ELR (cell line): ENCODE measurements around the gene PAGE2B.
A peak's percentile ranks its signal among the peaks of the same experiment; 100 is the strongest.
"Not testable (repeated sequence)": the region's sequence is repeated elsewhere in the genome, so short reads cannot be mapped to it uniquely, and the experiment has no call there.

ENCODE experiments used
- DNase-seq: peaks from one replicate; pipeline ENCODE4 v3.0.0-alpha.2; 2015; ENCODE audit warnings: low read depth

Gene PAGE2B

GRCh38 chrX:55074851-55075467, at the start of gene PAGE2B:
PAGE2B (plus strand) TSS chrX:55075030; CDS start chrX:55076042, 1,012 bp downstream.
- DNase-seq = no peak

GRCh38 chrX:55026143-55026542, 48.7 kb upstream of the PAGE2B start:
- no peak for DNase-seq

- DNase-seq = no peak
Measured at GRCh38 chrX:55026840-55027239, 48.0 kb upstream of the PAGE2B start.

DNA sequence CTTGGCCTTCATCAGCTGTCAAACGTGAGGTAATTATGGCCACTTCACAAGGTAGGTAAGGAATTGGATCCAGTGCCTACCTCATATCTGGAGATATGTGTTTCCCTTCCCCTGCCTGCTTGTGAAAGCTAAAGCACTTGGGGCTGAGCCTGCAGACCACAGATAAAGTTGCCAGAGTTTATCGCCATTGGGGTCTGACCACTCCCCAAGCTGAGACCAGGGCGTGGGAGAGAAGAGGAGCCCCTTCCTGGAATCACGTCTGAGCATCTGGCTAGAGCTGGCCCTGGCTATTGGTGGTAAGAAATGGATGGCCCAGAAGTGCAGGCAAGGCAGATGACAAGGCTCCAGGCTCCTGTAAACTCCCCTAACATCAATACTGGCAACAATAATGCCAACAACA, 46.8 kb upstream of the PAGE2B start:
- no peak for DNase-seq

DNA sequence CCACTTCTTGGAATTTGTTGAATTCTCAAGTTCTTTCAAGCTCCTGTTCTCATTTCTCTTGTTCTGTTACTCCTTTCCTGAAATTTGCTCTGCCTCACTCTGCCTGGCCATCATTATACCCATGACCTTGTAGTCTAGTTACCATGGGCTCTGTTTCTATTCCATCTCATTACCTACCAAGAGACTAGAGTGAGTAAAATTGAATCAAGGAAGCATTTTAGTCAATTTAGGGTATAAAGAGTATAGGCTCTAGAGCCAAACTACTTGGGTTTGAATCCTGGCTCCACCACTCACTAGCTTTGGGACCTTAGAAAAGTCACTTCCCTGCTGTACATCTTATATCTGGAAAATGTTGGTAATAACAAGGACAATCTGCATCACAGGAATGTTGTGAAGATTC, 46.2 kb upstream of the PAGE2B start:
- DNase-seq = no peak

GRCh38 chrX:55029291-55029690, 45.5 kb upstream of the PAGE2B start:
- no peak for DNase-seq

DNA sequence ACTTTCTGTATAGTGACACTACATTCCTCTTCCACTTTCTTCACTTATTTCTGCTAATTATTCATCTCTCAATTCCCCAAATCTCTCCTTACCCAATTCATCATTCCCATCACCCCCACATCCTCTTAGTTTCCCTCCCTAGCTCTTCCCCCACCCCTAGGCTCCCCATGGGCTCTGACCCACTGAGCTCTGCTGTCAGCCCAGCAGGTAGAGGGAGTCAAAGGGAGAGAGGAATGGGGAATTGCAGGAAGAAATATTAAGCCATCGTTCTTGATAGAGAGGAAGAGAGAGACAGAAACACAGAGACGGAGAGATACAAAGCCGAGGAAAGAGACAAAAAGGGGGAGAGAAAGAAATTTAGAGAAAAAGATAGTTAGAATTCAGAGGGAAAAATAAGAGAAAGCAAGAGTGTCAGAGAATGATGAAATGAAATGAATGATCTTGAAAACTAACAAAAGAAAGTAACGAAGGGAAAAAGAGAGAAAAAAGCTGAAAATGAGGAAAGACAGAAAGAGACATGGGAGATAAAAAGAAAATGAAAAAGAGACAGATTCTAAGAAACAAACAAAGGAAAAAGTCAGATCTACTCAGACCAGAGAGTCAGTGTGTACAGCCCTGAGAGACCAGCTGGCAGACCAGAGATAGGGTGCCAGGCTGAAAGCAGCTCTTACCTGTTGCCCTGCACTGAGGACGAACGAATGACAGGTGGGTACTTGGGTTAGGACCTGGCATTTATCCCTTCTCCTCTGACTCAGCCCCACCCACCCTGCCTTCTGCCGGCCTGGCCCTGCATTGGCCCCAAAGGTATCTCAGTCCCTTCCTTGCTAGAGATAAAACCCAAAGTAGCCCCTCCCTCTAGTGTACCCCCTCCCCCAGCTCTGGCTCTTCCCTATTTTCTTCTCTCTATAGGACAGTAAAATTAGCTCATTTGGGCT, 44.3 kb upstream of the PAGE2B start, which contains the start of gene ALAS2:
Gene ALAS2, minus strand, starts transcription at position 707 of the 935 bp plus-strand sequence. CDS start 4,977 bp downstream, outside the sequence.
- no peak for DNase-seq

DNA sequence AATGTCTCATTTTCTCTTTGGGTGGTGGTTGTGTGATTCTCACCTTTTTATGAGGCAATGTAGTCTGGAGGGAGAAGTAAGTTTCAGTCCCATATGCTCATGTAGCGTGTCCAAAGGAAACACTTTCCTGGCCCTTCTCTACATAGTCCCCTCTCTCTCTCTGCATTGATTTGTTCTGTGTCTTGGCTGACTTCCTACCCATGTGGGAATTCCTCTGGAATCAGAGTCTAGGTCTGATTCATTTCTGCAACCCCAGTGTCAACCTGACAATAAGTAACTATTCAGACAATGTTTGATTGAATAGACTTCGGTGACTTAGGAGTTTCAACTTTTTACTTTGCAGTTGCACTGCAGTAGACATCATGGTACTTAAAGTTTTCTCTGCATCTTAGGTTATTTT, 41.4 kb upstream of the PAGE2B start:
- no peak for DNase-seq

GRCh38 chrX:55039471-55039870, 35.4 kb upstream of the PAGE2B start:
- no peak for DNase-seq

DNA sequence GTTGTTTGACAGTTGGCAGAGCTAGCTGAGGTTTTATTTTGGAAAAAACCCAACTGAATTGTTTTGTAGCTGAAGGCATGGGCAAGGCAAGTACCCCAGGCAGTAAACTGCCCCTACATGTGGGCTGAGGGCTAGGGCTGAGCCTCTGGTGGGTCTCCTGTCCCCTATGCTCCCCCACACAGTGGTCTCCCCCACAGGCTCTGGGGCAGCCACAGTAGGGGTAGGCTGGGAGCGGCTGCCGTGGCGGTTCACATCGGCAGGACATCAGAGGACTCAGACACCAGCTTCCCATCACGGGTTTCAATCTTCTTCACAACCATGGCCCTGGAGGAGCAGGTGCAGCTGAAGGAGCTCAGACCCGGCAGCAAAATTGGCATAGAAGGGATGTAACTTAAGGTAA, 33.3 kb upstream of the PAGE2B start:
- no peak for DNase-seq

DNA sequence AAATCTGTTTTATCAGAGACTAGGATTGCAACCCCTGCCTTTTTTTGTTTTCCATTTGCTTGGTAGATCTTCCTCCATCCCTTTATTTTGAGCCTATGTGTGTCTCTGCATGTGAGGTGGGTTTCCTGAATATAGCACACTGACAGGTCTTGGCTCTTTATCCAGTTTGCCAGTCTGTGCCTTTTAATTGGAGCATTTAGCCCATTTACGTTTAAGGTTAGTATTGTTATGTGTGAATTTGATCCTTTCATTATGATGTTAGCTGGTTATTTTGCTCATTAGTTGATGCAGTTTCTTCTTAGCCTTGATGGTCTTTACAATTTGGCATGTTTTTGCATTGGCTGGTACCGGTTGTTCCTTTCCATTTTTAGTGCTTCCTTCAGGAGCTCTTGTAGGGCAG, 24.2 kb upstream of the PAGE2B start:
- not testable (repeated sequence) for DNase-seq

DNA sequence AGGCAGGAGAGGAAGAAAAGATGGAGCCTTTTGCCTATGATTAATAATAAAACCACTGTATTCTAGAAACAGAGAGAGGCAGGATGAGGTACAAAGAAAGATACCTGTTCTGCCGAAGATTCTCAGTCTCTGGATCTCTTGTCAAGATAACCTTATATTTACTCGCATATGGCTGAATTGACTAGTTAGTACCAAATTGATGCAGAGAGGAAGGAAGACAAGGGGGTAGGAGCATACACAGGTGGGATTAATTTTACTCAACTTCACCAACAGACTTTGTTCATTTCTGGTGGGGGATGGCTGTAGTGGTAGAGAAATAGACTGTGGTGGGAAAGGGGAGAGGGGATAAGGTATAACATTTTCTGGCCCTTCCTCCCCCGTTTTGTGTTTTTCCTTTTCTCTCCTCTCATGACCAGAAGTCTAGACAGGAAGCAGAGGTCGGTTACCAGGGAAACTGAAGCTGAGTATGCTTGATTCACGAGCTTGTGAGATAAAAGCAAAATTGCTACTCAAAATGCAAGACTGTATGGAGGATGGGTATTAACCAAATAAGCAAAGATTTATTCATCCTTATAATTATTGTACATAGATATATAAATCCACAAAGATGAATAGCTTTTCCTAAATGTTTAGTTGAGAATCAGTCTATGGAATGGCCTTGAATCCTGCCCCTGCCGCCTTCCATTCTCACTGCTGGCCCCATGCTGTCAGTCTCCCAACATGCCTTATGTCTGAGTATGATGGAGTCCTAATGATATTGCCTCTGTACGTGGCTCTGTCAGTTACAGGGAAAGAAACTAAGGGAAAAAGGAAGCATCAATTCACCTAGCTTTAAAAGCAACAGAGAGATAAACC, 17.8 kb upstream of the PAGE2B start:
- peak; percentile 8 for DNase-seq

GRCh38 chrX:55057675-55058249, 17.1 kb upstream of the PAGE2B start:
- DNase-seq = peak; percentile 34

DNA sequence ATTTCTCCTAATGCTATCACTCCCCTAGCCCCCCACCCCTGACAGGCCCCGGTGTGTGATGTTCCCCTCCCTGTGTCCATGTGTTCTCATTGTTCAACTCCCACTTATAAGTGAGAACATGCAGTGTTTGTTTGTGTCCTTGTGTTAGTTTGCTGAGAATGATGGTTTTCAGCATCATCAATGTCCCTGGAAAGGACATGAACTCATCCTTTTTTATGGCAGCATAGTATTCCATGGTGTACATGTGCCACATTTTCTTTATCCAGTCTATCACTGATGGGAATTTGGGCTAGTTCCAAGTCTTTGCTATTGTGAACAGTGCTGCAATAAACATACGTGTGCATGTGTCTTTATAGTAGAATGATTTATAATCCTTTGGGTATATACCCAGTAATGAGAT, 7.7 kb upstream of the PAGE2B start:
- not testable (repeated sequence) for DNase-seq

- no peak for DNase-seq
Measured at GRCh38 chrX:55072286-55072685, 2.5 kb upstream of the PAGE2B start.

GRCh38 chrX:55088795-55089489, 14.1 kb downstream of the PAGE2B start, which contains the start of gene PAGE2:
PAGE2 (plus strand) TSS chrX:55089018; CDS start chrX:55090021, 1,003 bp downstream.
- no peak for DNase-seq

- no peak for DNase-seq
Measured at GRCh38 chrX:55098691-55099090, 23.9 kb downstream of the PAGE2B start.

- no peak for DNase-seq
Measured at GRCh38 chrX:55099162-55099561, 24.3 kb downstream of the PAGE2B start.

DNA sequence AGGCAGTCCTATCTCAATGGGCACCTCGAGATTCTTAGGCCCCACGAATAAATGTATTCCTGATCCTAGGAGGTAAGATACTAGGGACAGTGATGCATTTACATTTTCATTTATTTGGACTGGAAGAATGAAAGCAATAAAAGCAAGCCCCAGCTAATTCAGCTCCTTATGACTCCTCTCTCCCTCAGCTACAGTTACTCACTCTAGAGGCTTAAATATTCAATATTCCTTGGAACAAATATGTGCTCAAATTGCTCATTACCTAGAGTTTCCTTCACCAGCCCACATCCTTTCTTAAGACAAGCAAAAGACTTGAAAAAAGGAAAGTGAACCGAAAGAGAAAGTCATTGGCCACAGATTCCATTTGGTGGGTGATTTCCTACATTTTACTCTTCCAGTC, 27.9 kb downstream of the PAGE2B start:
- no peak for DNase-seq

- no peak for DNase-seq
Measured at GRCh38 chrX:55107262-55107661, 32.4 kb downstream of the PAGE2B start.

DNA sequence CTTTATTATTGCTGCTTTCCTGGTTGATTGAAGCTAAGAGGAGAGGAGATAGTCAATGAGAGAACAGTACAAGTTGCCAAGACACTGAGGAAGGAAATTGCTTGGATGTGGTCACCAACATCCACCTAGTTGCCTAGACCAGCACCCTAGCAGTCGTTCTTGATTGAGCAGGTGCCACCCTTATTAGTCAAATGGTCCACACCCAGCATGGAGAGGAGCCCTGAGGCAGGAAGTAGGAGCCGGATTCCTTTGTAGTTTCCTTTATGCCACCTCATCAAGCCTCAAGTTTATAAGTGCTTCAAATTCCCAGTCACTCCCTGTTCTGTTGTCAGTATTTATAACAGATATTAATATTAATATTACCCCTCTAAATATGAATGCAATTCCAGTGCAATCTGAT, 33.1 kb downstream of the PAGE2B start:
- DNase-seq = no peak
